Caco-2 (cell line): ENCODE data around the gene MAPK1IP1L. TPM values are rescaled to one million over a fixed set of nuclear protein-coding genes. Genes with fewer than 3 reads are reported as not detected.

Experiments
- BruUV-seq: library from RNA; stranded (reverse); fragments of 400-500 nt; replicated peaks from 2 replicates; lab custom pipeline; 2021; lab: Mats Ljungman, UMichigan
- CTCF ChIA-PET: fragments of 300-600 bp; sonication (Branson Sonifier 250); formaldehyde crosslinking; loops from one replicate; lab custom pipeline; 2022; ENCODE audit warnings: antibody characterized with exemption; lab: Charles Lee
- POLR2A ChIA-PET: fragments of 300-600 bp; sonication (Branson Sonifier 250); formaldehyde crosslinking; loops from one replicate; lab custom pipeline; 2022; ENCODE audit warnings: antibody characterized with exemption; lab: Charles Lee
- DNase-seq, 2 experiments: peaks; one replicate each; pipeline versions ENCODE4 v3.0.0 to v3.0.0-alpha.2; 2020 to 2022
- H3K27me3 ChIP-seq: replicated peaks from 2 replicates; pipeline ENCODE4 v1.6.0; 2011; ENCODE audit warnings: low read length; ENCODE audit not compliant: control insufficient read depth, insufficient read depth
- H3K36me3 ChIP-seq: 2 replicates; pipeline ENCODE4 v1.5.1; 2011; ENCODE audit warnings: low read length; ENCODE audit not compliant: control insufficient read depth, insufficient read depth
- H3K4me1 ChIP-seq: fragments of 250-450 bp; sonication (Bioruptor Pico); 2 replicates; pipeline ENCODE4 v1.5.1; 2020; ENCODE audit warnings: mild to moderate bottlenecking
- H3K4me3 ChIP-seq: 2 replicates; pipeline ENCODE4 v1.5.1; 2011; ENCODE audit warnings: low read depth, mild to moderate bottlenecking, control low read depth, low read length
- H3K9me3 ChIP-seq: fragments of 250-450 bp; sonication (Bioruptor Pico); 2 replicates; pipeline ENCODE4 v1.5.1; 2020; ENCODE audit warnings: mild to moderate bottlenecking, moderate library complexity
- H3K27ac Mint-ChIP-seq: one replicate; pipeline ENCODE4 v1.8.0; 2022; ENCODE audit warnings: mixed read lengths; ENCODE audit not compliant: unreplicated experiment
- H3K27me3 Mint-ChIP-seq: one replicate; pipeline ENCODE4 v1.8.0; 2022; ENCODE audit warnings: mixed read lengths; ENCODE audit not compliant: insufficient read depth, unreplicated experiment
- H3K36me3 Mint-ChIP-seq: one replicate; pipeline ENCODE4 v1.8.0; 2022; ENCODE audit warnings: mild to moderate bottlenecking, mixed read lengths; ENCODE audit not compliant: insufficient read depth, unreplicated experiment
- H3K4me1 Mint-ChIP-seq: one replicate; pipeline ENCODE4 v1.8.0; 2022; ENCODE audit warnings: low read depth, mixed read lengths; ENCODE audit not compliant: unreplicated experiment
- H3K4me3 Mint-ChIP-seq: one replicate; pipeline ENCODE4 v1.8.0; 2022; ENCODE audit warnings: mild to moderate bottlenecking, moderate library complexity, mixed read lengths; ENCODE audit not compliant: unreplicated experiment
- H3K9me3 Mint-ChIP-seq: one replicate; pipeline ENCODE4 v1.8.0; 2022; ENCODE audit warnings: mixed read lengths; ENCODE audit not compliant: unreplicated experiment
- intact Hi-C: fragments of 100-400 bp; cut with micrococcal nuclease; formaldehyde crosslinking; loops from one replicate; pipeline ENCODE4 v1.10.0; 2022; ENCODE audit not compliant: unreplicated experiment
- total RNA-seq: library from RNA; stranded (reverse); gene quantifications from 2 replicates; pipeline ENCODE4 v1.2.3, GENCODE V29; 2022
- TF ChIP-seq, protein P1 (sequence below), 2 experiments: fragments of 200-600 bp in 1 of 2; IDR thresholded peaks; 1 replicate in 1 of 2; 2 replicates in 1 of 2; pipeline versions ENCODE4 v1.5.1 to v1.8.0; 2011 to 2022; ENCODE audit warnings: antibody characterized with exemption in 1 of 2, control low read depth in 1 of 2, inconsistent platforms in 1 of 2, low read depth in 1 of 2, low read length in 1 of 2, mild to moderate bottlenecking in 1 of 2, moderate library complexity in 1 of 2; ENCODE audit not compliant: insufficient read depth in 1 of 2, severe bottlenecking in 1 of 2, unreplicated experiment in 1 of 2

Gene MAPK1IP1L
- total RNA-seq, 1 experiment from 2014 or later = 90.8 TPM

DNA sequence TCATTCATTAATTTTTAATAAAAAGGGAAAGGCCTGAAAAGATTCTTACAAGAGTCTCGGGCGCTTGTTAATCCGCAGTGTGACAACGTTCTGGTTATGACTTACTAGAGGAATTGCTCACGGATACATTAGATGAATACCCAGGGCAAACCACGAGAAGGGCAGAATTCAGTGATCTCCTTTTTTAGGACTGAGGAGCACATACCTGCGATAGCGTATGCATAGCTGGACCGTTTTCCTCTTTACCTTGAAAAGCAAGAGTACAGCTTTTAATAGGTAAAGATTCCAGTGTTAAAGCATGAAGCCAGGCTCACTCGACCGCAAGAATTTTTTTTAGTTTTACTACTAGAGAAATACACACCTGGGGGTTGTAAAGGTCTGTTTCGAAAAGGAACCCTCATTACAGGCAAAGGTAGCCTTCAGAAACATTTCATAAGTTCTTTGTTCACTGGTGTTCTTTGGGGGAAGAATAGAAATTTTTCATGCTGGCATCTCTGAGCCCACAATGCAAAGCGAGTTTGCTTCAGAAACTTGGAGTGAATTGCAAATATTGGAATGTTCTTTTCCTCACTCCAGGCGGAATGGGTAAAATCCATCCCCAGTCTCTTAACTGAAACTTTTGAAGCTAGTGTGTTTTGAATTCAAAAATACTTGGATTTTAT, 953 bp downstream of the MAPK1IP1L start:
- intact Hi-C loops = no loop called here
- H3K4me3 ChIP-seq = peak overlapping the region; percentile 93

DNA sequence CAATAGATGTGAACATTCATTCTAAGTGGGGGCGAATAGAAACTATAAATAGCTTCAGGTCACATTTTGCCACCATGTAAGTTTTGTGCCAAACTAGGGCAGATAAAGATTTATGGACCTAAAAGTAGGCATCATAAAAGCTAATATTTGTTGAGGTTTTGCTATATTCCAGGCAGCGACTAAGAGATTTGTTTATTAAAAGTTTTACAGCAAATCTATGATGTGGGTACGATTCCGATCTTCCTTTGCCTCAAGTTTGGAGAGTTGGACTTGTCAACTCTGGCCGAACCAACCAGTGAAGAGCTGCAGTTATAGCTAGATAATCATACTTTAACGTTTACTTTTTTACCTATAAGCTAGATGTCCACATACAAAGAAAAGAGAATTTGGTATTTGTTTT, 1.6 kb downstream of the MAPK1IP1L start:
- peak overlapping the region; percentile 93 for H3K4me3 ChIP-seq
- ChIA-PET POLR2A (interaction anchor here (0.6 to 3.0 kb wide), 2 partner anchors 25 to 71 kb away, joined by 13 to 46 read pairs; no protein-coding TSS in a partner anchor), CTCF (no interaction called here)
- DNase-seq = no peak
- H3K36me3 Mint-ChIP-seq = peaks cover 39% of the 10 kb centered on the region
- no peaks in the 10 kb centered on the region for H3K9me3 Mint-ChIP-seq
- H3K27me3 Mint-ChIP-seq = no peaks in the 10 kb centered on the region
- H3K4me1 ChIP-seq = peaks cover 11% of the 10 kb centered on the region; the same call in 1 of the 2 replicates
- intact Hi-C loops = no loop called here
- H3K4me1 Mint-ChIP-seq = peaks cover 11% of the 10 kb centered on the region
- BruUV-seq = no TSS peak
- TF ChIP-seq, protein P1, sequence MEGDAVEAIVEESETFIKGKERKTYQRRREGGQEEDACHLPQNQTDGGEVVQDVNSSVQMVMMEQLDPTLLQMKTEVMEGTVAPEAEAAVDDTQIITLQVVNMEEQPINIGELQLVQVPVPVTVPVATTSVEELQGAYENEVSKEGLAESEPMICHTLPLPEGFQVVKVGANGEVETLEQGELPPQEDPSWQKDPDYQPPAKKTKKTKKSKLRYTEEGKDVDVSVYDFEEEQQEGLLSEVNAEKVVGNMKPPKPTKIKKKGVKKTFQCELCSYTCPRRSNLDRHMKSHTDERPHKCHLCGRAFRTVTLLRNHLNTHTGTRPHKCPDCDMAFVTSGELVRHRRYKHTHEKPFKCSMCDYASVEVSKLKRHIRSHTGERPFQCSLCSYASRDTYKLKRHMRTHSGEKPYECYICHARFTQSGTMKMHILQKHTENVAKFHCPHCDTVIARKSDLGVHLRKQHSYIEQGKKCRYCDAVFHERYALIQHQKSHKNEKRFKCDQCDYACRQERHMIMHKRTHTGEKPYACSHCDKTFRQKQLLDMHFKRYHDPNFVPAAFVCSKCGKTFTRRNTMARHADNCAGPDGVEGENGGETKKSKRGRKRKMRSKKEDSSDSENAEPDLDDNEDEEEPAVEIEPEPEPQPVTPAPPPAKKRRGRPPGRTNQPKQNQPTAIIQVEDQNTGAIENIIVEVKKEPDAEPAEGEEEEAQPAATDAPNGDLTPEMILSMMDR (IDR thresholded peaks at IDR 0.05; ENCODE audit: insufficient read depth in 1 of 2, low read depth in 1 of 2, low read length in 1 of 2, severe bottlenecking in 1 of 2, unreplicated experiment in 1 of 2) = no peak
- no peaks in the 10 kb centered on the region for H3K36me3 ChIP-seq
- H3K9me3 ChIP-seq = no peaks in the 10 kb centered on the region
- H3K27ac Mint-ChIP-seq = peak overlapping the region; percentile 89
- peak overlapping the region; percentile 88 for H3K4me3 Mint-ChIP-seq
- no peaks in the 10 kb centered on the region for H3K27me3 ChIP-seq

More for the DNA sequence above, 953 bp downstream of the MAPK1IP1L start:
- Mint-ChIP-seq H3K4me1 (peaks cover 11% of the 10 kb centered on the region), H3K27me3 (no peaks in the 10 kb centered on the region), H3K36me3 (peaks cover 33% of the 10 kb centered on the region), H3K4me3 (peak overlapping the region; percentile 88), H3K27ac (peak overlapping the region; percentile 89), H3K9me3 (no peaks in the 10 kb centered on the region)
- Histone ChIP-seq H3K27me3 (no peaks in the 10 kb centered on the region), H3K36me3 (no peaks in the 10 kb centered on the region), H3K4me1 (peaks cover 11% of the 10 kb centered on the region; the same call in 1 of the 2 replicates), H3K9me3 (no peaks in the 10 kb centered on the region)
- CTCF ChIA-PET = interaction anchor here (1.4 to 1.9 kb wide), 4 partner anchors 8 to 25 kb away, joined by 3 to 19 read pairs (median 6); partner anchors contain the start of genes SOCS4 and WDHD1
- POLR2A ChIA-PET = interaction anchor here (0.6 to 3.0 kb wide), 10 partner anchors 25 to 483 kb away, joined by 3 to 46 read pairs (median 6); partner anchors contain the start of genes LGALS3, SOCS4 and WDHD1
- TF ChIP-seq, protein P1 (IDR thresholded peaks at IDR 0.05; ENCODE audit: insufficient read depth in 1 of 2, low read depth in 1 of 2, low read length in 1 of 2, severe bottlenecking in 1 of 2, unreplicated experiment in 1 of 2) = no peak
- DNase-seq = no peak
- BruUV-seq = TSS peak; percentile 46

DNA sequence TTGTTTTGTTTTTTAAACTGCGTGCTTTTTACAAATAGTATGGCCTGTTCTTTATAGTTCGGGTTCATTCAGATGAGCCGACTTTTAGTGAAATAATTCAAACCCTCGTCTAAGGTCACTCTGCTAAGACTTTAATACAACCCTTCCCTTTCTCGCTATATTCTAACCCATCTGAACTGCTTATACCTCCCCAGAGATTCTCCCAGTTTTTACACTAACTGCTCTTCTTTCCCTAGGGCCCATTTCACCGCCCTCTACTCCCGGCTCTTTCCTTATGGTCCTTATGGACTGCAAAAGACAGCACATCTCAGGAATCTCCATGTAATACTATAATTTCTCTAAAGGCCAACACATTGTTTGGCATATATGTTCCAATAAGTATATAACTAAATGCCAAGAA, 2.1 kb downstream of the MAPK1IP1L start:
- ChIA-PET POLR2A (interaction anchor here (3.0 kb wide), 1 partner anchor 24 kb away, joined by 46 read pairs; no protein-coding TSS in a partner anchor), CTCF (no interaction called here)
- H3K27me3 Mint-ChIP-seq = no peaks in the 10 kb centered on the region
- no peaks in the 10 kb centered on the region for H3K9me3 Mint-ChIP-seq
- peak overlapping the region; percentile 88 for H3K4me3 Mint-ChIP-seq
- no peaks in the 10 kb centered on the region for H3K27me3 ChIP-seq
- H3K27ac Mint-ChIP-seq = peak overlapping the region; percentile 89
- H3K4me3 ChIP-seq = no peak overlapping the region
- no peaks in the 10 kb centered on the region for H3K36me3 ChIP-seq
- no TSS peak for BruUV-seq
- peaks cover 11% of the 10 kb centered on the region for H3K4me1 Mint-ChIP-seq
- TF ChIP-seq, protein P1 (IDR thresholded peaks at IDR 0.05; ENCODE audit: insufficient read depth in 1 of 2, low read depth in 1 of 2, low read length in 1 of 2, severe bottlenecking in 1 of 2, unreplicated experiment in 1 of 2) = no peak
- H3K4me1 ChIP-seq = peaks cover 11% of the 10 kb centered on the region; the same call in 1 of the 2 replicates
- intact Hi-C loops = no loop called here
- no peaks in the 10 kb centered on the region for H3K9me3 ChIP-seq
- H3K36me3 Mint-ChIP-seq = peaks cover 44% of the 10 kb centered on the region
- no peak for DNase-seq
